ENCODE data around the gene LYPLAL1. TPM values are rescaled to one million over a fixed set of nuclear protein-coding genes. Genes with fewer than 3 reads are reported as not detected.

LYPLAL1 gene
- total and polyA plus RNA-seq, 2 of the 13 experiments (the other 11 are each of a cell fraction or from before 2014, with no cell fraction given) = 17.0 to 31.6 TPM

DNA sequence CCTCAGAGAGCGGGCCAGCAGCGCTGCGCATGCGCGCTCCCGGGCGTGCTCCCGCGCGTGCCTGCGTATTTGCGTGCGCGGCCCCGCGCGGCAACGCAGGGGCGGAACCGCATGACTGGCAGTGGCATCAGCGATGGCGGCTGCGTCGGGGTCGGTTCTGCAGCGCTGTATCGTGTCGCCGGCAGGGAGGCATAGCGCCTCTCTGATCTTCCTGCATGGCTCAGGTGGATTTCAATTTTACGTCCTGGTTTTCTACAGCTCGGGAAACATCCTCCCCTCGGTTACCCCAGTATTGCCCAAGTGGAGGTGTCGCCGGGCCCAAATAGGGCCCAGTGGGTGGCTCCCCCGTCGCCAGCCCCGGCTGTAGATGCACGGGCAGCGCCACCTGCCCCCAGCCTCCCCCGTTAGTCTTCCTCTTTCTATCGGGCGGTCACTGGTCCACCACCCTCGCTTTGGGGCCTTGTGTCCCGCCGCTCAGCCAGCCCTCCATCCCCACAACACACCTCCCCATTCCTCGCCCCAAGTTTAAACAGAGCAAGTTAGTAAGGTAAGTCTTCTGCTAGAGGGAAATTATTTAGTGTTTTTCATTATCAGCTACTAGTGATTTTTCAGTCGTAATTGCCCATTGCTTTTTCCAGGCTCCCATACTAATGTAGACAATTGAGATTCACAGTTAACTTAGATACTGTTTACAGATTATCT lies at the start of gene LYPLAL1 (continued):
- TF ChIP-seq, protein P1, sequence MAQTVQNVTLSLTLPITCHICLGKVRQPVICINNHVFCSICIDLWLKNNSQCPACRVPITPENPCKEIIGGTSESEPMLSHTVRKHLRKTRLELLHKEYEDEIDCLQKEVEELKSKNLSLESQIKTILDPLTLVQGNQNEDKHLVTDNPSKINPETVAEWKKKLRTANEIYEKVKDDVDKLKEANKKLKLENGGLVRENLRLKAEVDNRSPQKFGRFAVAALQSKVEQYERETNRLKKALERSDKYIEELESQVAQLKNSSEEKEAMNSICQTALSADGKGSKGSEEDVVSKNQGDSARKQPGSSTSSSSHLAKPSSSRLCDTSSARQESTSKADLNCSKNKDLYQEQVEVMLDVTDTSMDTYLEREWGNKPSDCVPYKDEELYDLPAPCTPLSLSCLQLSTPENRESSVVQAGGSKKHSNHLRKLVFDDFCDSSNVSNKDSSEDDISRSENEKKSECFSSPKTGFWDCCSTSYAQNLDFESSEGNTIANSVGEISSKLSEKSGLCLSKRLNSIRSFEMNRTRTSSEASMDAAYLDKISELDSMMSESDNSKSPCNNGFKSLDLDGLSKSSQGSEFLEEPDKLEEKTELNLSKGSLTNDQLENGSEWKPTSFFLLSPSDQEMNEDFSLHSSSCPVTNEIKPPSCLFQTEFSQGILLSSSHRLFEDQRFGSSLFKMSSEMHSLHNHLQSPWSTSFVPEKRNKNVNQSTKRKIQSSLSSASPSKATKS (CRISPR knock-in tag; IDR thresholded peaks at IDR 0.05) = no peak
- TF ChIP-seq NCOR1 (IDR thresholded peaks at IDR 0.05; ENCODE audit: borderline replicate concordance, low read length) = no peak
- TF ChIP-seq IKZF1 (IDR thresholded peaks at IDR 0.05) = no peak
- peak; percentile 94 for TF ChIP-seq RBM39 (IDR thresholded peaks at IDR 0.05; ENCODE audit: low read depth, low read length, poor library complexity, severe bottlenecking)
- TF ChIP-seq ZNF576 (CRISPR knock-in tag; IDR thresholded peaks at IDR 0.05) = no peak
- TF ChIP-seq RELA (CRISPR knock-in tag; IDR thresholded peaks at IDR 0.05) = no peak
- no peak for TF ChIP-seq ZNF18 (CRISPR knock-in tag; IDR thresholded peaks at IDR 0.05; ENCODE audit: insufficient replicate concordance)
- peak; percentile 64; the same call in 1 of the 2 replicates for TF ChIP-seq NR2C2 (CRISPR knock-in tag; IDR thresholded peaks at IDR 0.05; ENCODE audit: borderline replicate concordance)
- TF ChIP-seq ZNF674 (CRISPR knock-in tag; IDR thresholded peaks at IDR 0.05; ENCODE audit: low read depth) = no peak
- TF ChIP-seq NFKB2 (CRISPR knock-in tag; IDR thresholded peaks at IDR 0.05; ENCODE audit: borderline replicate concordance) = peak; percentile 88; the same call in 1 of the 2 replicates
- TF ChIP-seq ARID5B (CRISPR knock-in tag; IDR thresholded peaks at IDR 0.05) = peak; percentile 75
- peak; percentile 39 for TF ChIP-seq CTCF (CRISPR knock-in tag; IDR thresholded peaks at IDR 0.05)
- no peak for TF ChIP-seq ARNT (IDR thresholded peaks at IDR 0.05)
- TF ChIP-seq ZNF317 (CRISPR knock-in tag; IDR thresholded peaks at IDR 0.05) = 0 out of 2 replicates have a peak, but pooled peaks have one; percentile 35
- 0 out of 2 replicates have a peak, but pooled peaks have one; percentile 35 for TF ChIP-seq ZNF276 (CRISPR knock-in tag; IDR thresholded peaks at IDR 0.05; ENCODE audit: low read depth)
- TF ChIP-seq ZNF260 (CRISPR knock-in tag; IDR thresholded peaks at IDR 0.05; ENCODE audit: borderline replicate concordance, low read depth) = no peak
- TF ChIP-seq ZNF143 (CRISPR knock-in tag; IDR thresholded peaks at IDR 0.05) = 0 out of 2 replicates have a peak, but pooled peaks have one; percentile 39
